Measurements from ENCODE around the gene TXNRD2.
"Not testable (repeated sequence)": the region's sequence is repeated elsewhere in the genome, so short reads cannot be mapped to it uniquely, and the experiment has no call there.

The TXNRD2 gene

DNA sequence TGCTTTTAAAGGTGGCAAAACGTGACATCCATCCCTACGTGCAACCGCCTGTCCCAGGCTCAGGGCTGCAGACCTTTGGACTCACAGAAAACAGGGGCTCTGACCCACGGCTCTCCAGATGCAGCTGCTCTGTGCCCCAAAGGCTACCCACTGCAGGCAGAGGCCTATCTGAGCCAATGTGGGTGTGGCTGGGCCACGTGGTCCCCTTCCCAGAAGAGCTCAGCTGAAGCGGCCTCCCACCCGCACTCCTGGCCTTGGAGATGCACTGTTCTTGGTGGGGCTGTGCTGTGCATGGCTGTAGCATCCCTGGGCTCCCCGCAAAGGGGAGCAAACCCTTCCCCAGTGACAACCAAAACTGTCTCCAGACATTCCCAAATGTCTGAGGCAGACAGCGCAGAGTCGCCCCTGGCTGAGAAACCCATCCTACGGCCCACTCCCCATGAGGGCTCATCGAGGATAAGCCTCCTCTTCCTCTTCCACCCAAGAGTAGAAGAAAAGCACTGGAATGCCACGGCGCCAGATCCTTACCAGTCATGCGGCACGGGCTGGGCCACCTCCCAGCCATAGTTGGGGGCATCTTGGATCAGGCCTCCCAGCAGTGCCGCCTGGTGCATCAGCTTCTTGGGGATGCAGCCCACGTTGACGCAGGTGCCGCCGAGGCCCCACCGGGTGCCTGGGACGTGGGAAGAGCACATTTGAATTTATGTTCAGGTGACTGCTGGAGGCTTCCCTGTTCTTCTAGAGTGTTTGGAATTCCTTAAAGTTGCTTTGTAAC is 23.1 kb downstream of the TXNRD2 start:
- DNase-seq = no peak

DNA sequence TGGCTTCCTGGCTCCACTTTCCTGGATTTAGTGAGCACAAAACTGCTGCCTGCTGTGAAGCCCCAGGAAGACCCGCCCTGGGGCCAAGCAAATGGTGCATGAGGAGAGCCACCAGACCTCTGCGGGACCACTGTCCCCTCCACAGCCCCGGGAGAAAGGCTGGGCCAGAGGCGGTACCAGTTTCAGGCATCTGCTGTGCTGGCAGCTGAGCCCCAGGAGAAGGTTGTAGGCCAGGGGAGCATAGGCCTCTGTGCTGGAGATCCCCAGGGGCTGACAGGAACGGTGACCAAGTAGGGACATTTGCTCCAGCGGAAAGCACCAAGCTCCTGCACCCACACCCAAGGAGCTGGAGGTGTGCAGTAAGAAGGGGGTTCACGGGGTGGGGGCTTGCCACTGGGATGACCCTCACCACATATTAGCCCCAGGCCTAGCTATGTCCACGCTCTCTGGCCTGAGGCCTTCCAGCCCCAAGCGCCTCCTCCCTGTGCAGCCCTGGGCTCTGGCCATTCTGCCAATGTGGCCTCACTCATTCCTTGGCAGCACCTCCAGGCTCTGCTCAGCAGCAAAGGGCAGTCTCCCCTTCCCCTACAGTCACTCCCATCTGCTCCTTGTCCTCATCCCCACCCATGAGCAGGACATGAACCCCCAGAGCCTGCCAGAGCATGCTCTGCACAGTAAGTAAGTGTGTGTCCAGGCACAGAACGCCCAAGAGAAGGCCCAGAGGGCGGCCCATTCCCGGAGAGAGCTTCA is 24.1 kb downstream of the TXNRD2 start:
- DNase-seq = no peak

DNA sequence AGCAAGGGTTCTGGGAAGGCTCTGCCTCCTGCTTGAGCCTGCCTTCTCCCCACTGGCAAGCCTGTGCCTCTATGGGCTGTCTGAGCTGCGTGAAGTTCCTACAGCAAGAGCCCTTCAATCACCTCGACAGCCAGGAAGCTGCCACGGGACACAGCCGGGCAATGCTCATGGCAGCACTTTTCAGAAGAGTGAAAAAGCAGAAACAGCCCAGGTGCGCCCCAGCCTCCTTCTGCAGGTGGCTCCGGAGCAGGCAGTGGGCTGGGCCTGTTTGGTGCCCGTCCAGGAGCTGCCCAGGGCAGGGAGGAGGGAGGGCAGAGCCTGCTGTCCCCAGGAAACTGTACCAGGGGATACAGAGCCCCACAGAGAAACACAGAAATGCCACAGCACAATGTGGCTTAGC is 24.7 kb downstream of the TXNRD2 start:
- DNase-seq = no peak

DNA sequence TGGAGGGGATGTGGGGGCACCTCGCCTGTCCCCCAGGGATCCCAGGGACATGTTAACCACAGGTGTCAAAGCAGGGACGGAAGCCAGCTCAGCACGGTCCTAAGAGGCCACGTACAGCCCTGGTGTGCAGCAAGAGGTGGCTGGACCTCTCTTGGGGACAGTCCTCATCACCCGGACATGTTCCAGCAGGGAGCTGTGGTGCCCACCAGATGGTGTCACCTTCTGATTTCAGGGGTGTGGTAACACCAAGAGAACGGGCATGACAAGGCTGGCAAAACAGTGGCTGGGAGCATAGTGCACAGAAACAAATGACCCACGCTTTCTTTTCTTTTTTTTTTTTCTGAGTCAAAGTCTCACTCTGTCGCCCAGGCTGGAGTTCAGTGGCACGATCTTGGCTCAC is 25.6 kb downstream of the TXNRD2 start:
- DNase-seq = no peak

DNA sequence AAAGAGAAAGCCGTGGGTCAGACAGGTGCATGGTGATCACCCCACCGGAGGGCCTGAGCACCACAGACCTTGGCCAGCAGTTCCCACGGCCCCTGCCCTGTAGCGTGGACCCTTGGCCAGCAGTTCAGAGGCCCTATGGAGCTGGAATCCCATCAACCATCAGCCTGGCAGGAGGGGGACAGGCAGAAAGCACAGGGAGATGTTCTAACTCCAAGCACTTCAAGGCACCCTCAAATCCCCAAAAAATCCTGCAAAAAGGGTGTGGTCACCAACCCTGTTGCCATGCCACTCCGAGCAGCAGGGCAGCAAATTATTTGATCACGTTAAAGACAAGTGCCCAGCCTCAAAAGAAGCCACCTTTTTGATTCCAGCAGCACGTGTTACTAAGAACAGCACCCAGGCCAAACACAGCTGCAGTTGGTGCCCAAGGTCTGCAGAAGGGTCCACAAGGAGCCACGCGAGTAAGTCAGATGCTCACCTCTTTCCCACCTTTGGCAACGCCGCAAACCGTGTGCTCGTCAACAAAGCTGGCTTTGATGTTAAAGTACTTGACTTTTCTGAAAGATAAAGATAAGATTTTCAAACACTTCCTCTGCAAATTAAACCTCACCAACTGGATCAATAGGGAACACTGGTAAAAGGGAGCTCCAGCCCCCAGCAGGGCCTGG is 26.2 kb downstream of the TXNRD2 start:
- DNase-seq = no peak

DNA sequence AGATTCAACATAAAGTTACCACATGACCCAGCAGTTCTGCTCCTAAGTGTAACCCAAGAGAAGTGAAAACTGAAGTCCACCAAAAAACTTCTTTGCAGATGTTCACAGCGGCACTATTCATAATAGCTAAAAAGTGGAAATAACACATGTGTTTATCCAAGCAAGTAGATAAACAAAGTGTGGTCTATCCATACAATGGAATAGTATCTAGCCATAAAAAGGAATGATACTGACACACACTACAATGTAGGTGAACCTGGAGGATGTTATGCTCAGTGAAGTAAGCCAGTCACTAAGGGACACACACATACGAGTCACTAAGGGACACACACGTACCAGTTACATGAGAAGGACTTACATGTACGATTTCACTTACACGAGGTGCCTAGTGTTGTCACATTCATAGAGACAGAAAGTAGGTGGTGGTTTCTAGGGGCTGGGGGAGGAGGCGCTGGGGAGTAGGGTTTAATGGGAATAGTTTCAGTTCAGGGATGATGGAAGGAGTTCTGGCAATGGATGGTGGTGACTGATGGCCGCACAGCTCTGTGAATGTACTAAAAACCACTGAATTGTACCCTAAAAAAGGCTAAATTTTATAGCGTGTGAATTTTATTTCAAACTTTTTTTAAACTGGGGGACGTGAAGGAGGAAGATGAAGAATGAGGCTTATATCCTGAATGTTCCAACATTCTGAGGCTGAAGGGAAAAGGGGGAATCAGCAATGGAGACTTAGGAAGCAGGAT is 27.2 kb downstream of the TXNRD2 start:
- no peak for DNase-seq

DNA sequence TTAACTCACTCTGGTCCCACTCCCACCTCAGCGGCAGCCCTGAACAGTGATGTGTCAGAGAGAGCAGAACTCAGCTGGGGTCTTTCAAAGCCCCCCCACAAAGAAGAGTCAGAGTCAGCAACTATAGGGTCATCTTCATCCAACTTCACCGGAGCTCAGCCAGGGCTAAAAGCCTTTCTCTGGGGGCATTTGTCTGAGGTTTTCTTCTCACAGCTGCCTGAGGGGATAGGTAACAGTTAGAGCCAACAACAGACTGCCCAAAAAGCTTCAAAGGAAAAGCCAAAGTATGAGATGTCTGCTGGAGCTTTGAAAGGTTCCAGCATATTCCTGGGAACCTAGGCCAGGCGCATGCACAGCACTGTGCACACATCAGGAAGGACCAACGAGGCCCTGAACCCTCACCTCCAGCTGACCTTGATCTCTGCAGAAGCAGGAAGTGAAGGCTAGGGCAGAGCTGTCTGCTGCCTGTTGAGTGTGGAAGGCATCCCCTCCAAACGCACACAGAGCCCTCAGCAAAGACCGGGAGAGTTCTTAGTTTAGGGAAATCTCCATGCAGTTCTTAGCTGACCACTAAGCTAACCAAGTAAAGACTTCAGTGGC is 28.2 kb downstream of the TXNRD2 start:
- DNase-seq = no peak

DNA sequence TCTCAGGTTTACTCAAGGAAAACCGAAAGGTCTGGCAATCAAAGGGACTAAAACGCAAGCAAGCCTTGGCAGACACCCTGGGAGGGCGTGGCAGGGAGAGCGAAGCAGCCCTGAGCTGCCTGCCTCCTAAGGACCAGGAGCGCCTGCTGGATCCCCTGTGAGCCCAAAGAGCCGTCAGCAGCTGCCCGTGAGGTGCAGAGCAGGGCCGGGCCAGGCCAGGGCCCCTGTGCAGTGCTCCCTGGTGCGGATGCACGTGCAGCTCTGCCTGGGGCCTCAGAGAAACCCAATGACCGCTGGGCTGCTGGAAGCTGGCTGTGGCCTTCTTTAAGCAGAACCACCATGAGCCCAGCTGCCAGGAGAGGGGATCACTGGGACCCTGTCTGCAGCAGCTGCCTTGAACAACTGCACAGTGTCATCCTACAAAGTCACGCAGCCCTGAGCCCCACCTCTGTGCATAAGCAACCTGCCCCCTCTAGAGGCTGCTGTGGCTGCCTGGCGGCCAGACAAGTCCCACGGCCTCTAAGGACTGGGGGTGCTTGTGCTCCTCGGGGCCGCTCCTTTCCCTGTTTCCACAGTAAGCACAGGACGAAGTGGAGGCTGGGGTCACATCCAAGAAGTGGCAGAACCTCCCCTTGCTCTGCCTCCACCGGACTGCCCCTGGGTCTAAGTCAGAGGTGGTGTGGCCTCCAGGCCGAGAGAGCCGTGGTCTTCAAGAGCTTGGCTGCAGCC is 29.2 kb downstream of the TXNRD2 start:
- DNase-seq = no peak

DNA sequence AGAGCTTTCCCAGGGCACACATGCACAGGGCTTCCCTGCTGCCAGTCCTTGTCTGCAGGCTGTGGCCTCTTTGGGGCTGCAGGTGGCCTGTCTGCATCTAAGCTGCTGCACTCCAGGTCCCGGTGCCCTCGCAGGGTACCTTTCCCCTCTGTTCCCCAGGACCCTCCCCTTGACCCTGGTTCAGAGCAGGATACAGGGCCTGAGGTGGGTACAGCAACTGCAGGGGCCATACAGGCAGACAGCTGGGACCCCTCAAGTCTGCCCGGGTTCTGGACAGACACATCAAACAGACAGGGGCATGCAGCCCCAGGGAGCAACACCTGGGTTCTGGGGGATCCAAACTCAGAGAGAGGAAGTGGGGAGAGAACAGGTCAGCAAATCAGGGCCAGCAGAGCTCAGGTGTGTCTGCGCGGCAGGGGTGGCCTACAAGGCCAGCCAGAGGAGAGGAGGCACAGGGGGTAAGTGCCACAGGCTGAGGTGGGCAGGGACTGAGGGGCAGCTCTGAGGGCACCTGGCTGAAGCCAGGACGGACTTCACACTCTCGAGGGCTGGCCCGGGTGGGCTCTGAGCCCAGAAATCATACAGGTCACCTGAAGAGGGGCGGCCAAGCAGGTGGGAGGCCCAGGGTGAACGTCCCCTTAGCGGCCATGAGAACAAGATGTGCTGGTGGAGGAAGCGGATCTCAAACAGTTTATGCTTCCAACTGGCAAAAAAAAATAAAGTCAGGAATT is 29.9 kb downstream of the TXNRD2 start:
- DNase-seq = no peak

DNA sequence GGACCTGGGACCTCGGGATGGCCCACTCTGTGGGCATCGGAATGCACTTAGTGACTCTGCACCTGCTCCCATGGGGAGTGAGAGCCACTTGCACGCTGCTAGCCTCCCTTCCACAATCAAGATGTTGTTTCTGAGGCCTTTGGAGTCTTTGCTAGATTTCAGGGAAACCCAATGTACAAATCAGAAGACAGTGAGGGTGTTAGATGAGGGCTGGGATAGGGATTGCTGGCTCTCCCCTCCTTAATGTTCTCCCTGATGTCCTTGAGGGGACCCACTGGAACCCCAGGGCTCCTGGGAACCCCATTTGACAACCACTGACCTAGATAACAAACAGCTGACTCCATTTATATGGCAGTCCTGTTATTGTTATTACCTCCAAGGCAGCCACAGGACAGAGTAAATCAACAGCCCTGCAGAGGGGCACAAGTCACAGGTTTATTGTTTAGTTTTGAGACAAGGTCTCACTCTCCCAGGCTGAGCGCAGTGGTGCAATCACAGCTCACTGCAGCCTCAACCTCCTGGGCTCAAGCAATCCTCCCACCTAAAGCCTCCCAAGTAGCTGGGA is 31.4 kb downstream of the TXNRD2 start:
- DNase-seq = no peak

DNA sequence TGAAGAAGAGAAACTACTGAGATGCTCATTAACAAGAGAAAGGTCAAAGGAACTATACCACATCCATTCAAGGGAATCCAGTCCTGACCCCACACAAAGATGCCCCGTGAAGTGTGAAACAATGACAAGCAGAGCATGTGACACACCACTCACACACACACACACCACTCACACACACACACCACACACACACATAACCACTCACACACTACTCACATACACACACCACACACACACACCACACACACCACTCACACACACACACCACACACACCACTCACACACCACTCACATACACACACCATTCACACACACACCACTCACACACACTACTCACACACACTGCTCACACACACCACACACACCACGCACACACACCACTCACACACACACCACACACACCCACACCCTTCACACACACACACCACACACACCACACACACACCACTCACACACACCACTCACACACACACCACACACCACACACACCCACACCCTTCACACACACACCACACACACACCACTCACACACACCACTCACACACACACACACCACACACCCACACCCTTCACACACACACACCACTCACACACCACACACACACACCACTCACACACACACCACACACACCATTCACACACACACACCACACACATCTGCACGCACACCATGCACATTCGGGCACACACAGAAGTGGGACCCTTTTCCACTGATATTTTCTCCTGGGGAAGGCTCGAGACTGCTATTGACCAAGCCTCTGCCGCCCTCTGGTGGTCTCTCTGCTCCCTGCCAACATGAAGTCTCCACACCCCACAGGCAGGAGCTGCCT is 32.1 kb downstream of the TXNRD2 start:
- no peak for DNase-seq

DNA sequence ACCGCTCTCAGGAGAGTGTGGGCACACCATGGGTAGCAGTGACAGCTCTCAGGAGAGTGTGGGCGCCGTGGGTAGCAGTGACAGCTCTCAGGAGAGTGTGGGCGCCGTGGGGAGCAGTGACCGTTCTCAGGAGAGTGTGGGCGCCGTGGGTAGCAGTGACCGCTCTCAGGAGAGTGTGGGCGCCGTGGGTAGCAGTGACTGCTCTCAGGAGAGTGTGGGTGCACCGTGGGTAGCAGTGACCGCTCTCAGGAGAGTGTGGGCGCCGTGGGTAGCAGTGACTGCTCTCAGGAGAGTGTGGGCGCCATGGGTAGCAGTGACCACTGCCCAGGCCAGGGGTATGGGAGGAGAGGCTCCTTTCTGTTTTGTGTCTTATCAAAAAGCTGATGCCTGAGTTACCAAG is 33.7 kb downstream of the TXNRD2 start:
- DNase-seq = not testable (repeated sequence)

DNA sequence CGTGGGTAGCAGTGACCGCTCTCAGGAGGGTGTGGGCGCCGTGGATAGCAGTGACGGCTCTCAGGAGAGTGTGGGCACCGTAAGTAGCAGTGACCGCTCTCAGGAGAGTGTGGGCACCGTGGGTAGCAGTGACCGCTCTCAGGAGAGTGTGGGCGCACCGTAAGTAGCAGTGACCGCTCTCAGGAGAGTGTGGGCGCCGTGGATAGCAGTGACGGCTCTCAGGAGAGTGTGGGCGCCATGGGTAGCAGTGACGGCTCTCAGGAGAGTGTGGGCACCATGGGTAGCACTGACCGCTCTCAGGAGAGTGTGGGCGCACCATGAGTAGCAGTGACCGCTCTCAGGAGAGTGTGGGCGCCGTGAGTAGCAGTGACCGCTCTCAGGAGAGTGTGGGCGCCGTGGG is 34.8 kb downstream of the TXNRD2 start:
- DNase-seq = not testable (repeated sequence)

DNA sequence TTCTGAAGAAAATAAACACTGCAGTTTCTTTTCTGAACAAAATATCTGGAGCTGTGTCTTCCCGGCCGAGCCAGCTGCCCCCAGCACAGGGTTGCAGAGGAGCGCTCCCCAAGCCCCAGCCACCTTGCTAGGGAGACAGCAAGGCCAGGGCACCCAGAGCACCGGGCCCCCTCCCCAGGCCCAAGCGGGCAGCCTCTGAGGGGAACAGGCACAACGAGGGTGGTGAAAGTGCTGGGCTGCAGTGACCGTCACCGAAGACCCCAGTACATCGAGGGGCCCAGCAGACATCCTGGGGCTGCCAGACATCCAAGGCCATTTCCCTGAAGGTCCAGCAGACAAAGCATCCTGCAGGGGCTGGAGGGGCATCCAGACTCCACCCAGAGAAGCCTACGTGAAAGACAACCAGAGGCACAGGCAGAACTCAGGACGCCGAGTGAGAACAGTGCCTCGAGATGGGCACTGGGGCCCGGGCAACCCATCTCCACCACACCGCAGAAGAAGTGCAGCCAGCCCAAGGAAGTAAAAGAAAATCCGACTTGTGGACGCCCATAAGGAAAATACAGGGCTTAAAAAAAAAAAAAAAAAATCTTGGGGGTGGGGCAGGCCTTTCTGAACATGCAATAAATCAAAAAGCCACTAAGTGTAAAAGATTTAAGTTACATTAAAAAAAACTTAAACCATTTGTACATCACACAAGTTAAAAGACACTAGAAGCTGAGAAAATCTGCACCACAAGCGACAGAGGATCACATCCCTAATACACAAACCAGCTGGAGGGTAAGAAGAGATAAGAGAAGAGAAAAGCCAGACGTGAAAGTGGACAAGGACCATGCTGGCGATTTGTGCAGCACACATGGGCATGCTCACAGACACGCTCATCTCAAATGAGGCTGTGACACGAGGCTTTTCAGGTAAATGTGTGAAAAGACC is 36.0 kb downstream of the TXNRD2 start:
- DNase-seq = no peak

DNA sequence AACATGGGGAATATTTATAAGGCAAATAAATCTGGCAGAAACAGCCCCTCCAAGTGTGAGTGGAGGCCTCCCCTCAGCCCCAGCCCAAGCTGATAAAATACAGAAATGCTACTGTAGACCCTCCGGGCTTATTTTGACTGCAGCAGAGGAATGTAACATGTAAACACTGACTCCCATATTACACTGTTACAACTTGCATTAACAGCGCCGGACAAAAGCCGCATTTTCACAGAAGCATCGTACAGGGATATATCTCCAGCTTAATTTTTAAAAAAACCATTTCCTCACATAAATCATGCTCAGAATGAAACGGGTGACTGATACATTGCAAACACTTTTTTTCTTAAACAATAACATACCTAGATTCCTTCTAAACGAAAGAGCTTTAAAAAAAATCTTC is 36.7 kb downstream of the TXNRD2 start:
- DNase-seq = no peak

DNA sequence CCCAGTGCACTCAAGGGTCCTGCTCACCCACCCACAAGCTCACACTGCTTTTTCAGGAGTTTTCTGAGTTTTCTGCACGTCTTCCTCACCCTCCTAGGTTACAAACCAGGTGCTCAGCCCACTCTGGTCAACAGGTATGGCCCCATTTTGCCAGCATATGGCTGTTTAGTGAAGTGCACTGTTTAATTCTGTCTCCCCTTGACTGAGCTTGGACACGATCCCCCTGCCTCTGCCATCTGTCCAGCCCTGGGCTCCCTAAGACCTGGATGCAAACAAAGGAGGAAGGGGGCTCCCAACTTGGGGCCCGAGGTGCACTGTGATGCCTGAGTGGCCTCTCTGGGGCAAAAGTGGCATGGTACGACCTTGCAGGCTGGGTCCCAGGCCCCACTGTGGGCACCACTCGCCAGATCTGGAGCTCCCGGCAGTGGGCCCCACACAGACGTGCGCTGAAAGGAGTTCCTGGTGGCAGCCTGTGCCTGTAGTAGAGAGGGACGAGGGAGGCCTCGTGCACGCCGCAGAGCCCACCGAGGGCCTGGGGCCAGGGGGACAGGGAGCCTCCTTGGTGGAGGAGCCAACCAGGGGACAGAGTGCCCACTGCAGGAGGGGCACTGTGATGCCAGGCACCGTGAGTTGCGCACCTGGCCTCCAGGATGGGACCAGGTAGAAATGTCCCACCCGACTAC is 37.3 kb downstream of the TXNRD2 start:
- DNase-seq = no peak

DNA sequence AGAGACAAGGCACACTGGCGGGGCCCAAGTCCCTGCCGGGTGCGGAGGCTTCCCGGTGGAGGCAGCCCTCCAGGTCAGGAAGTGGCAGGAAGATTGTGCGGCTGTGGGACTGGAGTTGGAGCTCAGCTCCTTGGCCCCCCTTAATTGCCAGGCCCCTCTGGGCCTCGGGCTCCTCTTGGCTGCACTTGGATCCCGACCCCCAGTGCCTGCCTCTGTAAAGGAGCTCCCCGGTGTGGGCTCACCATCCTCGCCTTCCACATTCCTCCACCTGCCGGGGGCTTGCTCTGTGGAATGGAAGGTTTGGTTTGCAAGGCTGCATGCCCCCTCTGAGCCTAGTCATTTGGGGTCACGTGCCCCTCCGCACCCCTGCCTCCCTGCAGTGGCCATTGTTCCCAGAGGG is 38.1 kb downstream of the TXNRD2 start:
- no peak for DNase-seq

DNA sequence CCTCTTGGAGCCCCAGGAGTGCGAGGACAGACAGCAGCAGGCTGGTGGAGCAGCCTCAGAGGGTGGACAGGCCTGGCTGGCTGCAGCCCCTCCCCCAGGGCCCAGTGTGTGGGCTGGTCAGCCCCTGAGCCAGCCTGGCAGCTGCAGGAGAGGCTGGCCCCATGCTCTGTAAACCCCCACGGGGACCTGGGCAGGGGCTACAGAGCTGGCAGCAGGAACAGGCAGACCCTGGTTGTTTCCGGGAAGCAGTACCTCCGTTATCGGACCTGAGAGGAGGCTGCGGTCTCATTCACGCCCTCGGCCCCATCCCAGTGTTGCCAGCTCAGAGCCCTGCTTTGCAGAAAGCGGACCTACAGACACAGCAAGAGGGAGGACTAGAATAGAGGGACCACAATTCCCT is 38.6 kb downstream of the TXNRD2 start:
- DNase-seq = no peak

All from NCI-H1417 treated with DMSO at 0.1 percent for 48 hours (cell line).